Astrocyte of the spinal cord (primary cell): Measurements from ENCODE around the gene DIP2A.

ENCODE experiments used
- DNase-seq: peaks from one replicate; pipeline ENCODE4 v3.0.0; 2011; ENCODE audit warnings: low read depth, low spot score
- H3K4me3 ChIP-seq: 2 replicates; pipeline ENCODE4 v1.5.1; 2011; ENCODE audit warnings: low read depth, mild to moderate bottlenecking, low read length, moderate library complexity
- in situ Hi-C: cut with HindIII; loops from 2 replicates; pipeline ENCODE4 v1.10.0; 2017; ENCODE audit warnings: low sequenced_read_pairs
- TF ChIP-seq, protein P1 (sequence below): IDR thresholded peaks from 2 replicates; pipeline ENCODE4 v1.5.1; 2012; ENCODE audit warnings: low read depth, mild to moderate bottlenecking, low read length, inconsistent platforms

DIP2A gene

DNA sequence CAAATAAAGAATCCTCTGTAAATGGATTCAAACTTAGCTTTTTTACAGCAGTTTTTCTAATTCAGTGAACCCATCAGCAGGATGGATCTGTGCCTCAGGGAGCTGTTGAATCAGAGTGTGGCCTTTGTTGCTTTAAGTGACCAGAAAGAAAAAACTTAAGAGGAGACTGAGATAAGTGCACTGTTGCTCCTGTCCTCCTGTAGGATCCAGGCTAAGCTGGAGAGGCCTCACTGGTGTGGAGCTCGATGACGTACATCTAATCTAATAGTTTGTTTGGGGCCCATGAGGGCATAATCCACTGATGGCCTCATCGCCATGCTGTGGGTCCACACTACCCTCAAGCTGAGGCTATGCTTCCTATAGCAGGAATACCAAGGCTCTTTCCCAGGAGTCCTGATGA lies 10.6 kb downstream of the DIP2A start:
- in situ Hi-C loops: no loop called here
- TF ChIP-seq, protein P1, sequence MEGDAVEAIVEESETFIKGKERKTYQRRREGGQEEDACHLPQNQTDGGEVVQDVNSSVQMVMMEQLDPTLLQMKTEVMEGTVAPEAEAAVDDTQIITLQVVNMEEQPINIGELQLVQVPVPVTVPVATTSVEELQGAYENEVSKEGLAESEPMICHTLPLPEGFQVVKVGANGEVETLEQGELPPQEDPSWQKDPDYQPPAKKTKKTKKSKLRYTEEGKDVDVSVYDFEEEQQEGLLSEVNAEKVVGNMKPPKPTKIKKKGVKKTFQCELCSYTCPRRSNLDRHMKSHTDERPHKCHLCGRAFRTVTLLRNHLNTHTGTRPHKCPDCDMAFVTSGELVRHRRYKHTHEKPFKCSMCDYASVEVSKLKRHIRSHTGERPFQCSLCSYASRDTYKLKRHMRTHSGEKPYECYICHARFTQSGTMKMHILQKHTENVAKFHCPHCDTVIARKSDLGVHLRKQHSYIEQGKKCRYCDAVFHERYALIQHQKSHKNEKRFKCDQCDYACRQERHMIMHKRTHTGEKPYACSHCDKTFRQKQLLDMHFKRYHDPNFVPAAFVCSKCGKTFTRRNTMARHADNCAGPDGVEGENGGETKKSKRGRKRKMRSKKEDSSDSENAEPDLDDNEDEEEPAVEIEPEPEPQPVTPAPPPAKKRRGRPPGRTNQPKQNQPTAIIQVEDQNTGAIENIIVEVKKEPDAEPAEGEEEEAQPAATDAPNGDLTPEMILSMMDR: no peak
- H3K4me3 ChIP-seq: no peak overlapping the region
- DNase-seq: no peak

DNA sequence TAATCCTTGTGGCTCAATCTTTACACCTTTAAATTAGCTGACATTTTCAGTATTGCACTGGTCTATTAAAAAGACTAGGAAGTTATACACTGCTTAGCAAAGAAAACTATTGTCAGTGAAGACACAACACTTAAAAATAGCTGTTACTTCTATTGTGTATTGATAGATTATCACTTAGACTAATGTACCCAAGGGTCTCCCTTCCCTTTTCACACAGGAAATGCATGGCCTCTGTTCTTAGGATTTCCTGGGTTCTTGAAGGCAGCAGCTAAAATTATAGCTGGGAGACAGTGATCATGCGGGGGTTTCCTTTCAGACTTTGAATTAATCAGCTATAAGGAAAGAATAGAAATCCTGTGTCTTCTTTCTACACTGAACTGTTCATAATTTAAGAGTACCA lies 12.8 kb downstream of the DIP2A start:
- H3K4me3 ChIP-seq: no peak overlapping the region
- in situ Hi-C loops: no loop called here
- TF ChIP-seq, protein P1: no peak
- no peak for DNase-seq

DNA sequence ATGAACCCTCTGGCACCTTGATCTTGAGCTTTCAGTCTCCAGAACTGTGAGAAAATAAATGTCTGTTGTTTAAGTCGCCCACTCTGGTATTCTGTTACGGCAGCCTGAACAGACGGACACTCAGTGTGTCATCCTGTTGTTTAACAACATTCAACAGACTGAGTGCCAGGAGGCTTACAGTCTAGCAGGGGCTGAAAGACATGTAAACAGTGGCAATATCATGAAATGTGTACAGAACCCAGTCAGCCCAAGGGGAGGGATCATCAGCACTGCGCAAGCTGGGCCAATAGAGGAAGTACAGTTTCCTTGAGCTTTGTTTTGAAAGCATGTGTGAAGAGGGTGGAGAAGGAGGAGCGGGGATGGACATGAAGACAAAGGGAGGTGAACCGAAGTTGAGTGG lies 13.6 kb downstream of the DIP2A start:
- DNase-seq: no peak
- no peak overlapping the region for H3K4me3 ChIP-seq
- in situ Hi-C loops: no loop called here

DNA sequence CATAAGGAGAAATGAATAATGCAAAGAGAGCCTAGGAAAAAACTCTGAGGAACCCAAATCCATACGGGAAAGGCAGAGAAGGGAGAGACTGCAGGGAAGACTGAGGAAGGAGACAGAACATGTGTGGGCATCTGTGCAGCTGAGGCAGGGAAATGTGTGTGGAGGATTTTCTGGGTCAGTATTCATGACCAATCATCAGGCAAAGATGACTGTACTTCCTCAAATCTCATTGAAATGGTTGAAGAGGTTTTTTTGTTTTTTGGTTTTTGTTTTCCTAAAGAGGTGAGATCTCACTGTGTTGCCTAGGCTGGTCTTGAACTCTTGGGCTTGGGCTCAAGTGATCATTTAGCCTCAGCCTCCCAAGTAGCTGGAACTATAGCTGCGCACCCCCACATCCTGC lies 15.7 kb downstream of the DIP2A start:
- in situ Hi-C loops: no loop called here
- DNase-seq: no peak
- no peak overlapping the region for H3K4me3 ChIP-seq
- TF ChIP-seq, protein P1: no peak

More for the DNA sequence above, 13.6 kb downstream of the DIP2A start:
- TF ChIP-seq, protein P1: no peak

DNA sequence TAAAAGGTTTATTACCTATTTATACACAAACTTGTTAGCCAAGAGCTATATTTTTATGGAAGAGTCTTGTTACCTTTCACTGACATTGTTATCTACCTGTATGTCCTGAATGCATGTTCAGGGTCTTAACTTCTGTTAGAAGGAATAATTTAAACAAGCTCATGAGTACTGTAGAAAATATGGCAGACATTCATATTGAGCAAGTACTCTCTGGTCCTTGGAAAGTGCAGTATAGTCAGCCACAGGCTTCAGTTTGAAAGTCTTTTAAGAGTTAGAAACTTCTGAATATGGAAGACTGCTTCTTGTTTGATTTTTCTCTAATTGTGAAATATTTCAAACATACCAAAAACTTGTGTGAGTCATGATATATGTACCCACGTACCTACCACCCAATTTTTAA lies 16.6 kb downstream of the DIP2A start:
- no peak for DNase-seq
- in situ Hi-C loops: no loop called here
- TF ChIP-seq, protein P1: no peak
- H3K4me3 ChIP-seq: no peak overlapping the region

DNA sequence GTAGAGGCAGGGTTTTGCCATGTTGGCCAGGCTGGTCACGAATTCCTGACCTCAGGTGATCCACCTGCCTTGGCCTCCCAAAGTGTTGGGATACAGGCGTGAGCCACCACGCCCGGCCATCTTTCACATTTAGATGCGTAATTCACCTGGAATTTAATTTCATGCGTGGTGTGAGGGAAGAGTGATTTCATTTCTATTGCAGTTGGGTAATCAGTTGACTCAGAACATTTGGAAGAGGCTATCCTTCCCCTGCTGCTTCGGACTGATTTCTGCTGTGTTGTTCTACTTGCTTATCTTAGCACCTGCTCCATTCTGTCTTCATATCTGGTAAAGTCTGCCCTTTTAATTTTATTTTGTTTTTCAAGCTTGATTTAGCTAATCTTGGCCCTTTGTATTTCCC lies 19.1 kb downstream of the DIP2A start:
- no peak for DNase-seq
- TF ChIP-seq, protein P1: no peak
- H3K4me3 ChIP-seq: no peak overlapping the region
- in situ Hi-C loops: no loop called here

DNA sequence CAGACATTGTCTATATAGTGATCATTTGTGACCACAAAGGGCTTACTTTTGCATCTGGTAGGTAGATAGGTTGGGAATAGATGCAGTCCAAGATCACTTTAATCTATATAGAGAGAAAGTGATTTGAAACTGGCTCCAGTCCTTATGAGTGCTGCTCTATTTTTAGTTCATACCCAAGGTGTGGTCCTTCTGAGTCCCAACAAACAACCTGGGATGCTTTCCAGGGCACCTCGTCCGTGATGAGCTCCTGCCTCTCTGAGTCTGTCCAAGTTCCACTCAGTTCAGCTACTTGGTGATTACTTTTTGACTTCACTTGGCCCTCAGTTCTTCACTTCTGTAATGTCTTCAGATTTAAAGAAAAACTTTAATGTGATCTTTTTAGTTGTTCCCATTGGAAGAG lies 20.2 kb downstream of the DIP2A start:
- TF ChIP-seq, protein P1: no peak
- H3K4me3 ChIP-seq: no peak overlapping the region
- in situ Hi-C loops: no loop called here
- DNase-seq: no peak
